Fibroblast of mammary gland (primary cell): ENCODE data around the gene AFG1L.
"Not testable (repeated sequence)": the region's sequence is repeated elsewhere in the genome, so short reads cannot be mapped to it uniquely, and the experiment has no call there.

Experiments used
- DNase-seq: peaks from one replicate; pipeline ENCODE4 v3.0.0-alpha.2; 2010; ENCODE audit warnings: low read depth
- H3K4me3 ChIP-seq: 2 replicates; pipeline ENCODE4 v1.5.1; 2011; ENCODE audit warnings: low read depth, mild to moderate bottlenecking, low read length, moderate library complexity; ENCODE audit not compliant: control insufficient read depth
- CTCF ChIP-seq: conservative IDR thresholded peaks from 2 replicates; pipeline ENCODE4 v1.5.1; 2011; ENCODE audit warnings: low read depth, low read length, inconsistent platforms; ENCODE audit not compliant: control insufficient read depth, insufficient read depth

The AFG1L gene

GRCh38 chr6:108304646-108305045 is 9.8 kb downstream of the AFG1L start:
- no peak for TF ChIP-seq CTCF
- no peak overlapping the region for H3K4me3 ChIP-seq
- no peak for DNase-seq

GRCh38 chr6:108308641-108309040 is 13.8 kb downstream of the AFG1L start:
- H3K4me3 ChIP-seq, DNase-seq: not testable (repeated sequence)

DNA sequence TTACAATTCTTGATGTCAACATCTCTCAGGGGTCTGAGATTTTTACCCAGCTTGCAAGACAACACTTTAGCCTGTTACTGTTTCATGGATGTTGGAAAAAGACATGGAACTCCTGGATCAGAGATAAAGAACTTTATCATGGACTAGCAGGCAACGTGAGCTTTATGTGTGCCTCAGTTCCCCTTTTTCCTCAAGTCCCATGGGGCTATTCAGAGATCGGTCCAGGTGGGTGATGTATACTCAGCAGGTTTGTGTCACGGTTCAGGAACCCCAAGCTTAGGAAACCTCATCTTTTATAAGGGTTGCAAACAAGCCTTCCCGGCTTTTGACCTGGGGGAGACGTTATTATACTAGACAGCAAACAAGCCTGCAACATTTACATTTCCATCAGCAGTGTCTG is 15.0 kb downstream of the AFG1L start:
- H3K4me3 ChIP-seq = no peak overlapping the region
- no peak for TF ChIP-seq CTCF
- no peak for DNase-seq

DNA sequence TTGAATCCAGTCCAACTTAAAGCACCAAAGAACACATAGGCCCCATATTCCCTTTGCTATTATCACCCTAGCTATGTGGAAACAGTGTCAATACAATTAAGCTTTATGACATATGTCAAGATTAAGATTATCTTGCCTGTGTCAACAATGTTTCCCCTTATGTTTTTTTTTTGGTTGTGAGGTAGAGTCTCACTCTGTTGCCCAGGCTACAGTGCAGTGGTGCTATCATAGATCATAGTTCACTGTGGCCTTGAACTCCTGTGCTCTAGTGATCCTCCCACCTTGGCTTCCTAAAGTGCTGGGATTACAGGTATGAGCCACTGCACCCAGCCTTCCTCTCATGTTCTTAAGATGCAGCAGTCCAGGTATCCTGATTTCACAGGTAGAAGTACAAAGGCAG is 17.8 kb downstream of the AFG1L start:
- TF ChIP-seq CTCF = no peak
- no peak for DNase-seq
- H3K4me3 ChIP-seq = no peak overlapping the region

DNA sequence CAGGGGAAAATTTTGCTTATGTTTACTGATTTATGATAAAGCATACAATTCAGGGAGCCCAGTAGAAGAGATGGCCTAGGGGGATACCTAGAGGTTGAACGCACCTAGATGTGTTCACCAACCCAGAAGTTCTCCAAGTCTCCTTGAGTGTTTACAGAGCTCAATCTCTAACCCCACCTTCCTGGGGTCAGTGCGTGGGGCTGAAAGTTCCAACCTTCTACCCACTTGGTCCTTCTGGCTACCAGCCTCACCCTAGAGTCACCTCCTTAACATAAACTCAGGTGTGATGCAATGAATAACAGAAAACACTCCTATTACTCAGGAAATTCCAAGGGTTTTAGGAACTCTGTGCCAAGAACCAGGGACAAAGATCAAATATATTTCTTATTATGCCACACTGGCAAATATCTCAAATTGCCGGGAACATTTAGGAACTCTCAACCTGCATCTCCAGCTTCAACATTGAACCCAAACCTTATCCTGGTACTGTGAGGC is 26.4 kb downstream of the AFG1L start:
- no peak for DNase-seq
- no peak for TF ChIP-seq CTCF

DNA sequence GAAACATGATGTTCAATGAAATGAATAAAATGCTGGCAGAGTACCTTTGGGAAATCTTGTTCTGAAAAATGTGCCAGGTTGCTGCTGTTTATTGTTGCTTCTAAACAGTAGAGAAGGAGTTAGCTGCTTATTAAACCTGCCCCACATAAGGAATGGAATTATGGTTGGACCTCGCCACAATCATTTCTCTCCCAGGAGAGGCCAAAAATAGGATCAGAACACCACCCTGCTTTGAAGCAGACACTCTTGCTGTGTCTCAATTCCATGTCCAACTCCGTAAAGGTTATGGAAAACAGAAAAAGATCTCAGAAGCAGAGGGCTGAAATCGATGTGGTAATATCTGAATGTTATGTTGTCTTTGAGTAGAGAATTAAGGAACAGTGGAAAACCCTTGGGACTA is 27.9 kb downstream of the AFG1L start:
- no peak for DNase-seq
- no peak overlapping the region for H3K4me3 ChIP-seq
- no peak for TF ChIP-seq CTCF

More for the DNA sequence above, 26.4 kb downstream of the AFG1L start:
- H3K4me3 ChIP-seq = no peak overlapping the region

DNA sequence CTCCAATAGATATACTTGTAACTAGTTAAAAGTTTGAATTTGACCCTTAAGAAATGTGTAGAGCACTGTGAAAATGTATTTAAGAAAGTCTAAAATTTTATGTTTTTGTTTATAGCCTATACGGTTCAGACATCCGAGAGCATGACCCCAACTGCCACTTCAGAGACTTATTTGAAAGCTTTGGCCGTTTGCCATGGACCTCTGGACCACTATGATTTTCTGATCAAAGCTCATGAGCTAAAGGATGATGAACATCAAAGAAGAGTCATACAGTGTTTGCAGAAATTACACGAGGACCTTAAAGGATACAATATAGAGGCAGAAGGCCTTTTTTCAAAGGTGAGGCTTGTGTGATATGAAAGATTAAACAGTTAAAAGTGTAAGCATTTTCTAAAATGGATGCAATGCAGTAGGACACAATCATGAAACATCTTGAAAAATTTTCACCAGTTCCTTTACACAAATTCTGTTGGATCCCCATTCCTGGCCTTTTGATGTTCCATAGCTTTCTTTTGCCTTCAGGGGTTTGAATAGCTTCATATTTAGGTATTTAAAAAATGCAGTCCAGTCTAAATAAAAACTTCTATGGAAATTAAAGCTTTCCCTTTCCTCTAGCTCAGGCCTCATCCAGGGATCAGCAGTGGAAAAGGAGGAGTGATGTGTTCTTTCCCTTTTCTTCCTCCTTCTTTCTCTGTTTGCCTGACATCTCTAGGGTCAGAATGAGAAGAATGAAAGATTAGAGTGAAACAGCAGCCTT is 29.0 kb downstream of the AFG1L start:
- no peak for DNase-seq
- no peak overlapping the region for H3K4me3 ChIP-seq
- no peak for TF ChIP-seq CTCF

- H3K4me3 ChIP-seq, DNase-seq: not testable (repeated sequence)
These were observed 35.4 kb downstream of the AFG1L start for GRCh38 chr6:108330221-108330785.
